GM12878 (cell line): ENCODE data around the gene PDZD2. TPM values are rescaled to one million over a fixed set of nuclear protein-coding genes. Genes with fewer than 3 reads are reported as not detected.

ENCODE experiments used
- ATAC-seq: fragments of 200-7000 bp; cut with Tn5 transposase; 3 replicates; pipeline ENCODE4 v1.9.1; 2020; ENCODE audit warnings: mild to moderate bottlenecking, moderate library complexity
- BruUV-seq: library from RNA; stranded (reverse); fragments of 400-500 nt; replicated peaks from 2 replicates; lab custom pipeline; 2021; lab: Mats Ljungman, UMichigan
- CTCF ChIA-PET: fragments of 300-600 bp; sonication (Branson Sonifier 250); formaldehyde crosslinking; extraction: SDS; loops from one replicate; lab custom pipeline; 2021; ENCODE audit warnings: inconsistent platforms; lab: Yijun Ruan, JAX
- POLR2A ChIA-PET: fragments of 350-600 bp; formaldehyde crosslinking; extraction: SDS; loops from one replicate; lab custom pipeline; 2021; ENCODE audit warnings: inconsistent platforms; lab: Charles Lee
- RAD21 ChIA-PET: fragments of 300-600 bp; sonication (Branson Sonifier 250); formaldehyde crosslinking; loops from one replicate; lab custom pipeline; 2023; ENCODE audit warnings: antibody characterized with exemption; ENCODE audit not compliant: unreplicated experiment; lab: Charles Lee
- SMC1A ChIA-PET: fragments of 300-600 bp; sonication (Branson Sonifier 250); formaldehyde crosslinking; loops from one replicate; lab custom pipeline; 2023; ENCODE audit not compliant: unreplicated experiment, uncharacterized antibody; lab: Charles Lee
- DNase-seq: peaks from one replicate; pipeline ENCODE4 v3.0.0-alpha.2; 2011; ENCODE audit warnings: low read depth, low spot score
- FAIRE-seq: peaks from 3 replicates; lab custom pipeline; 2011; peaks lifted over from hg19 to GRCh38; lab: Jason Lieb, UNC
- H2AFZ ChIP-seq: 2 replicates; pipeline ENCODE4 v1.6.0; 2011; ENCODE audit warnings: low read depth, low read length, control low read depth; ENCODE audit not compliant: control insufficient read depth
- H3K27ac ChIP-seq: 2 replicates; pipeline ENCODE4 v1.5.1; 2011; ENCODE audit warnings: control low read depth; ENCODE audit not compliant: control insufficient read depth, insufficient read depth
- H3K27me3 ChIP-seq, 2 experiments: replicated peaks in 1 of 2; 2 replicates each; pipeline versions ENCODE4 v1.6.0 to v1.6.1; 2011; ENCODE audit warnings: low read length in 1 of 2; ENCODE audit not compliant: control insufficient read depth in 2 of 2, insufficient read depth in 2 of 2
- H3K36me3 ChIP-seq, 2 experiments: 2 replicates each; pipeline ENCODE4 v1.5.1; 2011; ENCODE audit warnings: low read length in 1 of 2; ENCODE audit not compliant: control insufficient read depth in 2 of 2, insufficient read depth in 2 of 2
- H3K4me1 ChIP-seq: 2 replicates; pipeline ENCODE4 v1.6.1; 2011; ENCODE audit warnings: mild to moderate bottlenecking, low read length, moderate library complexity, mixed read lengths; ENCODE audit not compliant: control insufficient read depth, insufficient read depth
- H3K4me2 ChIP-seq: 2 replicates; pipeline ENCODE4 v1.6.0; 2011; ENCODE audit warnings: control low read depth; ENCODE audit not compliant: control insufficient read depth, insufficient read depth
- H3K4me3 ChIP-seq: fragments of 200-600 bp; sonication (generic); 2 replicates; pipeline ENCODE4 v1.5.1; 2016
- H3K79me2 ChIP-seq: 2 replicates; pipeline ENCODE4 v1.6.0; 2011; ENCODE audit warnings: low read length; ENCODE audit not compliant: control insufficient read depth, insufficient read depth
- H3K9ac ChIP-seq: 2 replicates; pipeline ENCODE4 v1.8.0; 2011; ENCODE audit warnings: low read length, control low read depth, mixed read lengths; ENCODE audit not compliant: control insufficient read depth, insufficient read depth
- H3K9me3 ChIP-seq: replicated peaks from 3 replicates; pipeline ENCODE4 v1.5.1; 2011; ENCODE audit warnings: mild to moderate bottlenecking, low read length; ENCODE audit not compliant: control insufficient read depth, insufficient read depth
- H4K20me1 ChIP-seq: 2 replicates; pipeline ENCODE4 v1.6.0; 2011; ENCODE audit not compliant: control insufficient read depth, insufficient read depth
- CHD1 ChIP-seq: IDR thresholded peaks from 2 replicates; pipeline ENCODE4 v1.6.1; 2012; ENCODE audit warnings: low read depth, low read length, improper control_type of control experiment
- HCFC1 ChIP-seq: fragments of 150-350 bp; IDR thresholded peaks from 2 replicates; pipeline ENCODE4 v1.6.1; 2014; ENCODE audit warnings: low read length
- HDGF ChIP-seq: fragments of 450-650 bp; IDR thresholded peaks from 2 replicates; pipeline ENCODE4 v1.6.1; 2016; ENCODE audit warnings: antibody characterized with exemption
- ZBTB33 ChIP-seq: fragments of 450-650 bp; IDR thresholded peaks from 2 replicates; pipeline ENCODE4 v1.6.1; 2017; ENCODE audit warnings: mild to moderate bottlenecking
- WGBS: methylation state at CpG from one replicate; pipeline ENCODE4 v1.1.6; 2016; ENCODE audit warnings: low lambda C conversion rate; ENCODE audit not compliant: insufficient replicate concordance, insufficient coverage; ENCODE audit errors: missing lambda C conversion rate; 5-methylcytosine and 5-hydroxymethylcytosine counted together
- in situ Hi-C: fragments of 300-500 bp; cut with MboI; formaldehyde crosslinking; loops from 9 replicates; pipeline ENCODE4 v1.14.3; 2018; ENCODE audit warnings: mixed read lengths
- intact Hi-C: fragments of 100-400 bp; cut with micrococcal nuclease; formaldehyde crosslinking; loops from one replicate; pipeline ENCODE4 v1.14.2; 2022; ENCODE audit not compliant: unreplicated experiment
- polyA plus RNA-seq, 11 experiments: library from polyadenylated mRNA; depleted of rRNA in 4 of 11; unstranded in 6 of 11; stranded (reverse) in 5 of 11; fragments of >200 nt; fragmentation: Nextera tagmentation in 4 of 11; fragmentation: Illumina TruSeq in 1 of 11; extraction: Ambion mirVana in 4 of 11; extraction: Trizol in 1 of 11; gene quantifications; 1 replicate in 1 of 11; 2 replicates in 10 of 11; pipeline versions ENCODE4 v1.2.1 to v1.2.3, GENCODE V29; 2011 to 2016; ENCODE audit warnings: inconsistent platforms in 2 of 11, missing spikeins in 2 of 11, low read depth in 1 of 11
- total RNA-seq, 4 experiments: library from RNA; depleted of rRNA in 3 of 4; stranded (reverse); fragments of >200 nt in 3 of 4; fragmentation: Illumina TruSeq in 1 of 4; extraction: Trizol in 1 of 4; gene quantifications; 2 replicates each; pipeline versions ENCODE4 v1.2.1 to v1.2.3, GENCODE V29; 2013 to 2021
- TF ChIP-seq, protein P1 (sequence below): IDR thresholded peaks from 2 replicates; pipeline ENCODE4 v1.6.1; 2011; ENCODE audit warnings: mild to moderate bottlenecking, low read depth, low read length, moderate library complexity; ENCODE audit not compliant: insufficient replicate concordance

The PDZD2 gene
- total and polyA plus RNA-seq, 10 of the 15 experiments (the other 5 are each of a cell fraction or from before 2014, with no cell fraction given) = 0.01 to 0.58 (median 0.29) TPM; not detected in 3

- ChIA-PET SMC1A (no interaction called here), POLR2A (no interaction called here), RAD21 (no interaction called here), CTCF (no interaction called here)
- H3K79me2 ChIP-seq = no peaks in the 10 kb centered on the region
- no peaks in the 10 kb centered on the region for H3K9me3 ChIP-seq
- H3K27me3 ChIP-seq = no peaks in the 10 kb centered on the region
- 52% methylated on average over 5 of the region's 5 CpGs for WGBS
- no peaks in the 10 kb centered on the region for H4K20me1 ChIP-seq
- no peak overlapping the region for H3K27ac ChIP-seq
- TF ChIP-seq HCFC1 (no peak), CHD1 (no peak)
- H3K4me3 ChIP-seq = no peak overlapping the region
- H3K9ac ChIP-seq = no peak overlapping the region
- H3K4me2 ChIP-seq = no peak overlapping the region
- DNase-seq (no peak), ATAC-seq (no peak), FAIRE-seq (no peak)
- intact Hi-C loops = no loop called here
- BruUV-seq = no TSS peak
- H3K36me3 ChIP-seq = no peaks in the 10 kb centered on the region
- no peak overlapping the region for H2AFZ ChIP-seq
- no peaks in the 10 kb centered on the region for H3K4me1 ChIP-seq
- in situ Hi-C loops = no loop called here
These were observed 404.2 kb downstream of the PDZD2 start for GRCh38 chr5:32043105-32043504.

- H3K27me3 ChIP-seq = no peaks in the 10 kb centered on the region
- no peaks in the 10 kb centered on the region for H3K79me2 ChIP-seq
- no peaks in the 10 kb centered on the region for H3K4me1 ChIP-seq
- in situ Hi-C loops = no loop called here
- no peak for ATAC-seq
- no peak for DNase-seq
- H3K36me3 ChIP-seq = no peaks in the 10 kb centered on the region
- H3K4me2 ChIP-seq = no peak overlapping the region
- ChIA-PET POLR2A (no interaction called here), SMC1A (no interaction called here), CTCF (interaction anchor here (0.7 kb wide), 1 partner anchor 30 kb away, joined by 3 read pairs; no protein-coding TSS in a partner anchor), RAD21 (no interaction called here)
- H2AFZ ChIP-seq = no peak overlapping the region
- no TSS peak for BruUV-seq
- no peak overlapping the region for H3K4me3 ChIP-seq
- intact Hi-C loops = no loop called here
- TF ChIP-seq HDGF (no peak), ZBTB33 (no peak)
- TF ChIP-seq, protein P1, sequence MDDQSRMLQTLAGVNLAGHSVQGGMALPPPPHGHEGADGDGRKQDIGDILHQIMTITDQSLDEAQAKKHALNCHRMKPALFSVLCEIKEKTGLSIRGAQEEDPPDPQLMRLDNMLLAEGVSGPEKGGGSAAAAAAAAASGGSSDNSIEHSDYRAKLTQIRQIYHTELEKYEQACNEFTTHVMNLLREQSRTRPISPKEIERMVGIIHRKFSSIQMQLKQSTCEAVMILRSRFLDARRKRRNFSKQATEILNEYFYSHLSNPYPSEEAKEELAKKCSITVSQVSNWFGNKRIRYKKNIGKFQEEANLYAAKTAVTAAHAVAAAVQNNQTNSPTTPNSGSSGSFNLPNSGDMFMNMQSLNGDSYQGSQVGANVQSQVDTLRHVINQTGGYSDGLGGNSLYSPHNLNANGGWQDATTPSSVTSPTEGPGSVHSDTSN = no peak
- H3K9ac ChIP-seq = no peak overlapping the region
- H3K9me3 ChIP-seq = no peaks in the 10 kb centered on the region
- FAIRE-seq = no peak
- WGBS = 42% methylated on average over 7 of the region's 7 CpGs
- H4K20me1 ChIP-seq = no peaks in the 10 kb centered on the region
- no peak overlapping the region for H3K27ac ChIP-seq
These were observed 405.5 kb downstream of the PDZD2 start for GRCh38 chr5:32044434-32044833.
